ENCODE measurements around the gene RBPJL. TPM values are rescaled to one million over a fixed set of nuclear protein-coding genes. Genes with fewer than 3 reads are reported as not detected.

RBPJL gene
- polyA plus RNA-seq, 2 of the 4 experiments (the other 2 are of a cell fraction), result not detected

DNA sequence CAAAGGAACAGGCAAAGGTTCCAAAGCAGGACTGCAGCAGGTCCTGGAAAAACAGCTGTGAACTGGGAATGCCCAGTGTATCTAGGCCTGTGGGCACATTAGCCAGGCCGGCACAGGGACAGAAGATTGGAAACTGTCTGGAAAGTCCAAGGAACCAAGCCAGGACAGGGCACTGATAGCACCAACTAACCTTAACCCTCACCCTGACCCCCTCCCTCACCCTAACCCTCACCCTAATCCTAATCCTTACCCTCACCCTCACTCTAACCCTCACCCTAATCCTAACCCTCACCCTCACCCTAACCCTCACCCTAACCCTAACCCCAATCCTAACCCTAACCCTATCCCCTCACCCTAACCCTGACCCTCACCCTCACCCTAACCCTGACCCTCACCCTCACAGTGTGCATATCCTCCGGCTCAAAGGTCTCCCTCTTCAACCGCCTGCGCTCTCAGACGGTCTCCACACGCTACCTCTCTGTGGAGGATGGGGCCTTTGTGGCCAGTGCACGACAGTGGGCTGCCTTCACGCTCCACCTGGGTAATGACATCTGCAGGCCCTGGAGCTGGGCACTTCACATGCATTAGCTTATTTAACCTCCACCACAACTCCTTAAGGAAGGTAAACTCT is 6.5 kb downstream of the RBPJL start:
- CTCF ChIA-PET, result interaction anchor here (0.6 to 3.0 kb wide), 21 partner anchors 8 to 1415 kb away, joined by 3 to 27 read pairs (median 4); no protein-coding TSS in a partner anchor
- POLR2A ChIA-PET, result no interaction called here
- ATAC-seq (no peak), FAIRE-seq (no peak), DNase-seq (ENCODE audit: low read depth in 1 of 2, low spot score in 1 of 2) (no peak)
- no peak overlapping the region for H3K27ac ChIP-seq
- no peaks in the 10 kb centered on the region for H3K4me1 ChIP-seq
- H3K4me2 ChIP-seq, result no peak overlapping the region
- no peak overlapping the region for H3K4me3 ChIP-seq
- WGBS (ENCODE audit: missing lambda C conversion rate), result 93% methylated on average over 8 of the region's 8 CpGs
- TF ChIP-seq POLR2A (IDR thresholded peaks at IDR 0.05; ENCODE audit: low read length) (no peak), RCOR1 (IDR thresholded peaks at IDR 0.05; ENCODE audit: low read depth, low read length) (no peak), NR3C1 (IDR thresholded peaks at IDR 0.05) (no peak), ESRRA (IDR thresholded peaks at IDR 0.05; ENCODE audit: borderline replicate concordance, low read length) (no peak), TFCP2L1 (CRISPR knock-in tag; IDR thresholded peaks at IDR 0.05) (no peak), NFE2L2 (conservative IDR thresholded peaks at IDR 0.05; ENCODE audit: low read length) (no peak), PHF8 (IDR thresholded peaks at IDR 0.05; ENCODE audit: borderline replicate concordance, low read depth) (no peak), RNF2 (IDR thresholded peaks at IDR 0.05; ENCODE audit: borderline replicate concordance, low read depth) (no peak), HOXA7 (CRISPR knock-in tag; IDR thresholded peaks at IDR 0.05) (no peak), KDM1A (IDR thresholded peaks at IDR 0.05; ENCODE audit: low read depth) (no peak), CBX2 (IDR thresholded peaks at IDR 0.05; ENCODE audit: borderline replicate concordance, low read depth) (no peak), CBX8 (IDR thresholded peaks at IDR 0.05) (no peak), POLR2AphosphoS2 (conservative IDR thresholded peaks at IDR 0.05; ENCODE audit: low read length) (no peak)
- TF ChIP-seq, protein P1, sequence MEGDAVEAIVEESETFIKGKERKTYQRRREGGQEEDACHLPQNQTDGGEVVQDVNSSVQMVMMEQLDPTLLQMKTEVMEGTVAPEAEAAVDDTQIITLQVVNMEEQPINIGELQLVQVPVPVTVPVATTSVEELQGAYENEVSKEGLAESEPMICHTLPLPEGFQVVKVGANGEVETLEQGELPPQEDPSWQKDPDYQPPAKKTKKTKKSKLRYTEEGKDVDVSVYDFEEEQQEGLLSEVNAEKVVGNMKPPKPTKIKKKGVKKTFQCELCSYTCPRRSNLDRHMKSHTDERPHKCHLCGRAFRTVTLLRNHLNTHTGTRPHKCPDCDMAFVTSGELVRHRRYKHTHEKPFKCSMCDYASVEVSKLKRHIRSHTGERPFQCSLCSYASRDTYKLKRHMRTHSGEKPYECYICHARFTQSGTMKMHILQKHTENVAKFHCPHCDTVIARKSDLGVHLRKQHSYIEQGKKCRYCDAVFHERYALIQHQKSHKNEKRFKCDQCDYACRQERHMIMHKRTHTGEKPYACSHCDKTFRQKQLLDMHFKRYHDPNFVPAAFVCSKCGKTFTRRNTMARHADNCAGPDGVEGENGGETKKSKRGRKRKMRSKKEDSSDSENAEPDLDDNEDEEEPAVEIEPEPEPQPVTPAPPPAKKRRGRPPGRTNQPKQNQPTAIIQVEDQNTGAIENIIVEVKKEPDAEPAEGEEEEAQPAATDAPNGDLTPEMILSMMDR (IDR thresholded peaks at IDR 0.05), result no peak
- TF ChIP-seq, protein P2, sequence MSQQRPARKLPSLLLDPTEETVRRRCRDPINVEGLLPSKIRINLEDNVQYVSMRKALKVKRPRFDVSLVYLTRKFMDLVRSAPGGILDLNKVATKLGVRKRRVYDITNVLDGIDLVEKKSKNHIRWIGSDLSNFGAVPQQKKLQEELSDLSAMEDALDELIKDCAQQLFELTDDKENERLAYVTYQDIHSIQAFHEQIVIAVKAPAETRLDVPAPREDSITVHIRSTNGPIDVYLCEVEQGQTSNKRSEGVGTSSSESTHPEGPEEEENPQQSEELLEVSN (IDR thresholded peaks at IDR 0.05; ENCODE audit: borderline replicate concordance, low read depth), result no peak
- TF ChIP-seq, protein P3, sequence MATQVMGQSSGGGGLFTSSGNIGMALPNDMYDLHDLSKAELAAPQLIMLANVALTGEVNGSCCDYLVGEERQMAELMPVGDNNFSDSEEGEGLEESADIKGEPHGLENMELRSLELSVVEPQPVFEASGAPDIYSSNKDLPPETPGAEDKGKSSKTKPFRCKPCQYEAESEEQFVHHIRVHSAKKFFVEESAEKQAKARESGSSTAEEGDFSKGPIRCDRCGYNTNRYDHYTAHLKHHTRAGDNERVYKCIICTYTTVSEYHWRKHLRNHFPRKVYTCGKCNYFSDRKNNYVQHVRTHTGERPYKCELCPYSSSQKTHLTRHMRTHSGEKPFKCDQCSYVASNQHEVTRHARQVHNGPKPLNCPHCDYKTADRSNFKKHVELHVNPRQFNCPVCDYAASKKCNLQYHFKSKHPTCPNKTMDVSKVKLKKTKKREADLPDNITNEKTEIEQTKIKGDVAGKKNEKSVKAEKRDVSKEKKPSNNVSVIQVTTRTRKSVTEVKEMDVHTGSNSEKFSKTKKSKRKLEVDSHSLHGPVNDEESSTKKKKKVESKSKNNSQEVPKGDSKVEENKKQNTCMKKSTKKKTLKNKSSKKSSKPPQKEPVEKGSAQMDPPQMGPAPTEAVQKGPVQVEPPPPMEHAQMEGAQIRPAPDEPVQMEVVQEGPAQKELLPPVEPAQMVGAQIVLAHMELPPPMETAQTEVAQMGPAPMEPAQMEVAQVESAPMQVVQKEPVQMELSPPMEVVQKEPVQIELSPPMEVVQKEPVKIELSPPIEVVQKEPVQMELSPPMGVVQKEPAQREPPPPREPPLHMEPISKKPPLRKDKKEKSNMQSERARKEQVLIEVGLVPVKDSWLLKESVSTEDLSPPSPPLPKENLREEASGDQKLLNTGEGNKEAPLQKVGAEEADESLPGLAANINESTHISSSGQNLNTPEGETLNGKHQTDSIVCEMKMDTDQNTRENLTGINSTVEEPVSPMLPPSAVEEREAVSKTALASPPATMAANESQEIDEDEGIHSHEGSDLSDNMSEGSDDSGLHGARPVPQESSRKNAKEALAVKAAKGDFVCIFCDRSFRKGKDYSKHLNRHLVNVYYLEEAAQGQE (IDR thresholded peaks at IDR 0.05), result no peak
- no peaks in the 10 kb centered on the region for H3K9me3 ChIP-seq

DNA sequence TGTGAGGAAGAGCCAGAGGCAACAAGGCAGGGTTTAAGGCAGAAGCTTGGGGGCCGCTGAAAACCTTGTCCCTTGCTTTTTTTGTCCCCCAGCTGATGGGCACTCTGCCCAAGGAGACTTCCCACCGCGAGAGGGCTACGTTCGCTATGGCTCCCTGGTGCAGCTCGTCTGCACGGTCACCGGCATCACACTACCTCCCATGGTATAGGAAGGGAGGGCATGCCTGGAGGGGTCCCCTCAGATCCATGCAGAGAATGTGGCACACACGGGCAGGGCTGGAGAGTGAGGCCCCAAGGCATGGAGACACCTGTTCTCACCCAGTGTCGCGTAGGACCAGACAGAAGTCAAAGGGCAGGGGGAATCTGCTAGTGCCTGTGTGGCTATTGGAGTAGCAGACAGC is 7.3 kb downstream of the RBPJL start:
- no peak for FAIRE-seq
- WGBS (ENCODE audit: missing lambda C conversion rate), result 76% methylated on average over 11 of the region's 11 CpGs
- ATAC-seq, result no peak
- H3K4me2 ChIP-seq, result no peak overlapping the region
- no peak for DNase-seq (ENCODE audit: low read depth in 1 of 2, low spot score in 1 of 2)
- no peak overlapping the region for H3K4me3 ChIP-seq
- ChIA-PET POLR2A (no interaction called here), CTCF (interaction anchor here (1.0 to 3.0 kb wide), 13 partner anchors 9 to 457 kb away, joined by 3 to 27 read pairs (median 5); no protein-coding TSS in a partner anchor)
- H3K27ac ChIP-seq, result no peak overlapping the region
- H3K9me3 ChIP-seq, result no peaks in the 10 kb centered on the region
- no peaks in the 10 kb centered on the region for H3K4me1 ChIP-seq
- TF ChIP-seq, protein P3 (IDR thresholded peaks at IDR 0.05), result no peak
- TF ChIP-seq, protein P4, sequence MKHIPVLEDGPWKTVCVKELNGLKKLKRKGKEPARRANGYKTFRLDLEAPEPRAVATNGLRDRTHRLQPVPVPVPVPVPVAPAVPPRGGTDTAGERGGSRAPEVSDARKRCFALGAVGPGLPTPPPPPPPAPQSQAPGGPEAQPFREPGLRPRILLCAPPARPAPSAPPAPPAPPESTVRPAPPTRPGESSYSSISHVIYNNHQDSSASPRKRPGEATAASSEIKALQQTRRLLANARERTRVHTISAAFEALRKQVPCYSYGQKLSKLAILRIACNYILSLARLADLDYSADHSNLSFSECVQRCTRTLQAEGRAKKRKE (CRISPR knock-in tag; IDR thresholded peaks at IDR 0.05; ENCODE audit: low read depth), result no peak
- TF ChIP-seq, protein P5, sequence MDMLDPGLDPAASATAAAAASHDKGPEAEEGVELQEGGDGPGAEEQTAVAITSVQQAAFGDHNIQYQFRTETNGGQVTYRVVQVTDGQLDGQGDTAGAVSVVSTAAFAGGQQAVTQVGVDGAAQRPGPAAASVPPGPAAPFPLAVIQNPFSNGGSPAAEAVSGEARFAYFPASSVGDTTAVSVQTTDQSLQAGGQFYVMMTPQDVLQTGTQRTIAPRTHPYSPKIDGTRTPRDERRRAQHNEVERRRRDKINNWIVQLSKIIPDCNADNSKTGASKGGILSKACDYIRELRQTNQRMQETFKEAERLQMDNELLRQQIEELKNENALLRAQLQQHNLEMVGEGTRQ (IDR thresholded peaks at IDR 0.05), result no peak
- TF ChIP-seq FOSB (CRISPR knock-in tag; IDR thresholded peaks at IDR 0.05), result no peak
- no peak for TF ChIP-seq RFX5 (IDR thresholded peaks at IDR 0.05)
- TF ChIP-seq MAZ (IDR thresholded peaks at IDR 0.05; ENCODE audit: borderline replicate concordance, low read depth, low read length), result no peak
- TF ChIP-seq ZNF302 (CRISPR knock-in tag; IDR thresholded peaks at IDR 0.05), result no peak
- no peak for TF ChIP-seq SREBF2 (IDR thresholded peaks at IDR 0.05)
- no peak for TF ChIP-seq MYC (IDR thresholded peaks at IDR 0.05; ENCODE audit: borderline replicate concordance, low read length)
- TF ChIP-seq, protein P2 (IDR thresholded peaks at IDR 0.05; ENCODE audit: borderline replicate concordance, low read depth), result no peak
